Germinal center (tissue), 1 donor: ENCODE measurements around the gene CAD.

ENCODE experiments used
- DNase-seq: peaks from one replicate; pipeline ENCODE4 v3.0.0; 2012; ENCODE audit warnings: mixed read lengths, low spot score

The CAD gene

GRCh38 chr2:27281855-27282559 lies 64.8 kb downstream of the CAD start, which contains the start of gene TRIM54:
Gene TRIM54 (plus strand): TSS chr2:27282429. CDS start chr2:27282732, 303 bp downstream.
- no peak for DNase-seq

- DNase-seq, result no peak
These were observed 65.7 kb downstream of the CAD start for GRCh38 chr2:27282892-27283291.

GRCh38 chr2:27284996-27285395 lies 67.8 kb downstream of the CAD start:
- DNase-seq, result no peak

- DNase-seq, result no peak
These were observed 68.3 kb downstream of the CAD start for GRCh38 chr2:27285481-27285880.

- DNase-seq, result no peak
These were observed 71.4 kb downstream of the CAD start for GRCh38 chr2:27288610-27289009.

- DNase-seq, result peak; percentile 30
These were observed 73.4 kb downstream of the CAD start for GRCh38 chr2:27290549-27290948.

GRCh38 chr2:27291865-27292264 lies 74.7 kb downstream of the CAD start:
- DNase-seq, result peak; percentile 22
